OCI-LY1 (cell line): Measurements from ENCODE around the gene PRRG2.

Experiments used
- EZH2 ChIP-seq: fragments of 200-600 bp; sonication (generic), shearing (Covaris generic); IDR thresholded peaks from 2 replicates; pipeline ENCODE4 v1.8.0; 2017; ENCODE audit warnings: borderline replicate concordance, mixed run types, mild to moderate bottlenecking, antibody characterized with exemption, low read length, moderate library complexity, mixed read lengths
- TF ChIP-seq, protein P1 (sequence below): fragments of 200-600 bp; sonication (generic), shearing (Covaris generic); IDR thresholded peaks from 2 replicates; pipeline ENCODE4 v1.5.1; 2017; ENCODE audit warnings: mild to moderate bottlenecking, antibody characterized with exemption, low read length, moderate library complexity, mixed read lengths

DNA sequence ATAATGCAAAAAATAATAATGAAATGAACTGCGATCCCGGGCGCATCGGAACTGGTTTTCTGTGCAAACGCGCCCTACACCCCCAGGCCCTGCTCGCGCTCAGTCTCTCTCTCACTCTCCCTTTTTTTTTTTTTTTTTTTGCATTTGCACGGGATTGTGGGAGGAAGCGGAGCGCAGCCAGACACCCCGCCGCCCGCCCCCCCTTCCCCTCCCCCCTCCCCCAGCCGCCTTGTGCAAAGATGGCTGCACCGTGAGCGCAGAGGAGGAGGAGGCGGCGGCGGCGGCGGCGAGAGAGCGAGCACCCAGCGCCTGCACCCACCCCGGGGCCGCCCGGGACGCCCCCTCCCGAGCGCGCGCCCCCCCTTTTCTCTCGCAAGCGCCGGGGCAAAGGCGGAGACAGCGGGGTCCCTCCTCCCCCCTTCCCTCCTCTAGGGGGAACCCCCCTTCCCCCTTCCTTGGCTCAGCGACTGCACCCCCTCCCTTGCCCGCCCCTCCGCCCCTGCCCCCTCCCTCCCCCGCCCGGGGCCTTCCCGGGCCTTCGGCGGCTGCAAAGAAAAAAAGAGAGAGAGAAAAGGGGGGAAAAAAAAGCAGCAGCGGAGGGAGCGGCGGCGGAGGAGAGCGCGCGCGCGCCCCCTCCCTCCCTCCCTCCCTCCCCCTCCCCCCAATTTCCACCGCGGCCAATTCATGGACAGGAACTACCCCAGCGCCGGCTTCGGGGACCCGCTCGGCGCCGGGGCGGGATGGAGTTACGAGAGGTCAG, 10.0 kb downstream of the PRRG2 start, which contains the start of gene PRR12:
- TF ChIP-seq, protein P1, sequence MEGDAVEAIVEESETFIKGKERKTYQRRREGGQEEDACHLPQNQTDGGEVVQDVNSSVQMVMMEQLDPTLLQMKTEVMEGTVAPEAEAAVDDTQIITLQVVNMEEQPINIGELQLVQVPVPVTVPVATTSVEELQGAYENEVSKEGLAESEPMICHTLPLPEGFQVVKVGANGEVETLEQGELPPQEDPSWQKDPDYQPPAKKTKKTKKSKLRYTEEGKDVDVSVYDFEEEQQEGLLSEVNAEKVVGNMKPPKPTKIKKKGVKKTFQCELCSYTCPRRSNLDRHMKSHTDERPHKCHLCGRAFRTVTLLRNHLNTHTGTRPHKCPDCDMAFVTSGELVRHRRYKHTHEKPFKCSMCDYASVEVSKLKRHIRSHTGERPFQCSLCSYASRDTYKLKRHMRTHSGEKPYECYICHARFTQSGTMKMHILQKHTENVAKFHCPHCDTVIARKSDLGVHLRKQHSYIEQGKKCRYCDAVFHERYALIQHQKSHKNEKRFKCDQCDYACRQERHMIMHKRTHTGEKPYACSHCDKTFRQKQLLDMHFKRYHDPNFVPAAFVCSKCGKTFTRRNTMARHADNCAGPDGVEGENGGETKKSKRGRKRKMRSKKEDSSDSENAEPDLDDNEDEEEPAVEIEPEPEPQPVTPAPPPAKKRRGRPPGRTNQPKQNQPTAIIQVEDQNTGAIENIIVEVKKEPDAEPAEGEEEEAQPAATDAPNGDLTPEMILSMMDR, result no peak
- no peak for TF ChIP-seq EZH2
